ENCODE data around the gene OR4Q2.

DNA sequence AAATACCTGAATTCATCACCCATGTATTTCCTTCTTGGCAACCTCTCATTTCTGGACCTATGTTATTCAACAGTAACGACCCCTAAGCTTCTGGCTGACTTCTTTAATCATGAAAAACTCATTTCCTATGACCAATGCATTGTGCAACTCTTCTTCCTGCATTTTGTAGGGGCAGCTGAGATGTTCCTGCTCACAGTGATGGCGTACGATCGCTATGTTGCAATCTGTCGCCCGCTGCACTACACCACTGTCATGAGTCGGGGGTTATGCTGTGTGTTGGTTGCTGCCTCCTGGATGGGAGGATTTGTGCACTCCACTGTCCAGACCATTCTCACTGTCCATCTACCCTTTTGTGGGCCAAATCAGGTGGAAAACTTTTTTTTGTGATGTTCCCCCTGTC lies 356 bp downstream of the OR4Q2 start:
- TF ChIP-seq, protein P1, sequence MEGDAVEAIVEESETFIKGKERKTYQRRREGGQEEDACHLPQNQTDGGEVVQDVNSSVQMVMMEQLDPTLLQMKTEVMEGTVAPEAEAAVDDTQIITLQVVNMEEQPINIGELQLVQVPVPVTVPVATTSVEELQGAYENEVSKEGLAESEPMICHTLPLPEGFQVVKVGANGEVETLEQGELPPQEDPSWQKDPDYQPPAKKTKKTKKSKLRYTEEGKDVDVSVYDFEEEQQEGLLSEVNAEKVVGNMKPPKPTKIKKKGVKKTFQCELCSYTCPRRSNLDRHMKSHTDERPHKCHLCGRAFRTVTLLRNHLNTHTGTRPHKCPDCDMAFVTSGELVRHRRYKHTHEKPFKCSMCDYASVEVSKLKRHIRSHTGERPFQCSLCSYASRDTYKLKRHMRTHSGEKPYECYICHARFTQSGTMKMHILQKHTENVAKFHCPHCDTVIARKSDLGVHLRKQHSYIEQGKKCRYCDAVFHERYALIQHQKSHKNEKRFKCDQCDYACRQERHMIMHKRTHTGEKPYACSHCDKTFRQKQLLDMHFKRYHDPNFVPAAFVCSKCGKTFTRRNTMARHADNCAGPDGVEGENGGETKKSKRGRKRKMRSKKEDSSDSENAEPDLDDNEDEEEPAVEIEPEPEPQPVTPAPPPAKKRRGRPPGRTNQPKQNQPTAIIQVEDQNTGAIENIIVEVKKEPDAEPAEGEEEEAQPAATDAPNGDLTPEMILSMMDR (IDR thresholded peaks at IDR 0.05 in 4 of 5, conservative IDR thresholded peaks at IDR 0.05 in 1 of 5) = no peak
- no peak for TF ChIP-seq POLR2A (IDR thresholded peaks at IDR 0.05)

Measured in gastrocnemius medialis (tissue), 4 donors.